SKM-1 treated with dmso at 0.1 percent for 144 hours (cell line): ENCODE measurements around the gene PLPP1.

Source experiments
- DNase-seq: peaks from one replicate; lab custom pipeline; 2025; ENCODE audit not compliant: unreplicated experiment; lab: John Stamatoyannopoulos, UW

PLPP1 gene

DNA sequence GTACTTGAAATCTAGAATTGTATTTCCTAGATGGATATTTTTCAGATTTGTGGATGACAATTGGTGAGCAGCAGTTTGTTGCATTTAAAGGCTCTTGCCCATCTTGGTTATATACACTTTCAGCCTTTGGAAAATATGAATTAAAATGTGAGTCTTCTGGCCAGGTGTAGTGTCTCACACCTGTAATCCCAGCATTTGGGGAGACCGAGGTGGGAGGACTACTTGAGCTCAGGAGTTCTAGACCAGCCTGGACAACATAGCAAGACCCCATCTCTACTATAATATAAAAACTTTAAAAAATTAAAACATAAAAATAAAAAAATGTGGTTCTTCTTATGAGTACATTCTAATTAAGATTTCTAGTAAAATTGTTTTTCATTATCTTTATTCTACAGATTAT lies 125.0 kb downstream of the PLPP1 start:
- DNase-seq = no peak

DNA sequence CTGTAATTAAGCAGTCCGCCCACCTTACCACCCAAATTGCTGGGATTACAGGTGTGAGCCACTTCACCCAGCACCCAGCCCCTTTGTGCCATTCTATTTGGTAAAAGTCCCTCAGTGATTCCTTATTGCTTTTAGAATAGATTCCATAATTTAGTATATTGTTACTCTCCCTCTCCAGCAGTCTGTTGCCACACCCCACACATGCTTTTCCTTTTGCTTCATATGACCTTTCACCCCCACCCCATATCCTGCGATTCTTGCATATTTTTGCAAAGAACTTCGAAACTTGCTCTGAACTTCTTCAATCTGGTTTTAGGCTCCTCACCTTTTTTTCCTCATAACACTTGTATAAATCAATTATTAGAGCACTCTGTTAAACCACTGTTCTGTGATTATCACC lies 126.8 kb downstream of the PLPP1 start:
- DNase-seq = no peak

DNA sequence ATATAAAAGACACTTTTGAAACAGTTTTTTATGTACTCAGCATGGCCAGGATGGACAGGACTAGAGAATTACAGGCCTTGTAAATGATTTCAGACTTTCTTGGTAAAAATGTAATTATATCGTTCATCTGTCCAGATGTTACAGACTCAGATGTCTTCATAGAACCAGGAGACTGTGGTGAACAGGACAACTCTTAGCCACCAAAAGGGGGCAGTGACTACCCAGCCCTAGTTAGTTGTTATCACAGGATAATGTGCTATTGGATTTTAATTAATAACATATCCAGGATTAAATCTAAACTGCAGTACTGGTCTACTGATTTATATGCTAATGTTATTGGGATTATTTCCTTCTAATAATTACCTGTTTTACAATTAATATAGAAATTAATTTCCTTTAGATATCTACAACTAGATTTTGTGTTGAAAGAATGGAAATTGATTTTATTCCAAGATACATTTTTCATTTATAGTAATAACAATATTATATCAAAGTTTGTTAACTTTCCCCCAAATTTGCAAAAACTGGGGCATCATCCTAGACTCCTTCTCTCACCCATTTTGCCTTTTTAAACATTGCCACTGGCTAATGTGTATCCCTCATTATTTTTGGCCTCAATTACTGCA lies 127.6 kb downstream of the PLPP1 start:
- no peak for DNase-seq

DNA sequence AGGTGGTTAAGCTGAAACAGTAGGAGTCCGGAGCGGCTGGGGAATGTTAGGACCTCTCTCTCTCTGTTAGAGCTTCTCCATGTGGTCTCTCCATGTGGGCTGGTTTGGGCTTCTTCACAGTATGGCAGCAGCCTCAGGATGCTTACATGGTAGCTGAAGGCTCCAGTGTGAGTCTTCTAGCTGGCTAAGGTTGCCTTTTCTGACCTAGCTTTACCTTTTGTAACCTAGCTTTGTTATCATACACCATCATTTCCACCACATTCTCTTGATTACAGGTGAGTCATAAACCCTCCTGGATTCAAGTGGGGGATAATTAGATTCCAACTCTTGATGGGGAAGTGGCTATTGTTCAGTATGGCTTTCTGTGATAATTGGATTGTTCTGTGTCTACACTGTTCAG lies 128.5 kb downstream of the PLPP1 start:
- DNase-seq = no peak

GRCh38 chr5:55402199-55402598 lies 132.6 kb downstream of the PLPP1 start:
- DNase-seq = no peak

- DNase-seq = no peak
Measured at GRCh38 chr5:55393501-55394175, 141.1 kb downstream of the PLPP1 start.

DNA sequence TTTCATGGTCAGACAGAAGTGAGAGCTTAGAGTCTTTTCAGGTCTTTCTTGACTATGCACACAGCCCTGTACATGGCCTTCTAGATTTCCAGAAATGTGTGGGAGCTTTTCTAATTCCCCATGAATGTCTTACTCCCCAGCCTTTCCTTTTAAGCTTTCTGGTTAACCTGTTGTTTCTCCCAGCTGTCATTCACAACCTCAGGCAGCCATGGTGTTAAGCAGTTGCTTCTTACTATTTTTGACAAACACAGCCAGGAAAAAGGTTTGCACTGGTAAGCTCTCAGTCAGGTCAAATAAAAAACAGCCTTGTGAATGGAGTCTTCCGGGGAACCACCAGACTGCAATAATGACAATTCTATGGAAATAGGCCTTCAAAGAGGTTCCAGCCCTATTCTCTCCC lies 142.1 kb downstream of the PLPP1 start:
- DNase-seq = no peak

DNA sequence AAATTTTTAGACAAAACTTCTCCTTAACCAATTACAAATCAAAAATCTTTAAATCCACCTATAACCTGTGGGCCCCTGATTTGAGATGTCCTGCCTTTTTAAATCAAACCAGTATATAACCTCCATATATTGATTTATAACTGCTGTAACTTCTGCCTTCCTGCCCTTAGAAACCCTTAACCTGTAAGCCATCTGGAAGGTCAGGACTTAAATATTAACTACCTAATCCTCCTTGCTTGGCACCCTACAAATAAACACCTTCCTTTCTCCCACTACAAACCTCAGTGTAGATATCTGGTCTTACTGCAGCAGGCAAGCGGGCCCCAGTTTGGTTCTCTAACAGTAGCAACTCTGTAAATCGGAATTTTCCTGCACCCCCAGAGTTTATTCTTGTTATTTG lies 143.1 kb downstream of the PLPP1 start:
- DNase-seq = no peak

- no peak for DNase-seq
Measured at GRCh38 chr5:55387865-55388264, 146.9 kb downstream of the PLPP1 start.

- DNase-seq = no peak
Measured at GRCh38 chr5:55386356-55386755, 148.4 kb downstream of the PLPP1 start.

DNA sequence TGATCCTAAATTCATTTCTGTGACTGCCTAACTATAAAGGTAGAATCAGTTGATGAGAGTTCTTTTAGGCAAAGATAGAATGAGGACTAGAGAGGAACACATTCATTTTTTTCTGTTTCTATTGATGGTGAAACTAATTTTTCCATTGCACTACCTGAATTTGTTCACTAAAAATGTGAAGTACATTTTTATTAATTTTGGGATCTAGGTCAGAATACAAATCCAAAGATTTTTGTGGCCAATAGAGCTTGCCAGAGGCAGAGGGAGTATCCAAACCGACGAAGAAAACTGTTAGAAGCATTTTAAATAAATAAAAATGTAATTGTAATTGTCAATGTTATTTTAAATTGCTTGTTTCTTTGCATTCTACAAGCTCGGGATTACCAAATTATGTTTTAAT lies 148.9 kb downstream of the PLPP1 start:
- no peak for DNase-seq

- no peak for DNase-seq
Measured at GRCh38 chr5:55385227-55385626, 149.5 kb downstream of the PLPP1 start.

- DNase-seq = no peak
Measured at GRCh38 chr5:55384072-55384471, 150.7 kb downstream of the PLPP1 start.

DNA sequence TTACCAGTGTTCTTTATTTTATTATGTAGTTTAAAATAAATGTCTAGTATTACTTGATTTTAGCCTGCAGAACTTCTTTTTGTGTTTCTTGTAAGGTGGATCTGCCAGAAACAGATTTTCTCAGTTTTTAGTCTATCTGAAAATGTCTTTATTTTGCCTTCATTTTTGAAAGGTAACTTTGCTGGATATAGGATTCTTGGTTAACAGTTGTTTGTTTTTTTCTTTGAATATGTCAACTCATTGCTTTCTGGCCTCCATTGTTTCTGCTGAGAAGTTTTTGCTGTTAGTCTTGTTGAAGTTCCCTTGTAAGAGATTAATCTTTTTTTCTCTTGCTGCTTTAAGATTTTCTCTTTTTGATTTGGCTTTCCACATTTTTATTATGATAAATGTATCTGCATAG lies 151.5 kb downstream of the PLPP1 start:
- no peak for DNase-seq

DNA sequence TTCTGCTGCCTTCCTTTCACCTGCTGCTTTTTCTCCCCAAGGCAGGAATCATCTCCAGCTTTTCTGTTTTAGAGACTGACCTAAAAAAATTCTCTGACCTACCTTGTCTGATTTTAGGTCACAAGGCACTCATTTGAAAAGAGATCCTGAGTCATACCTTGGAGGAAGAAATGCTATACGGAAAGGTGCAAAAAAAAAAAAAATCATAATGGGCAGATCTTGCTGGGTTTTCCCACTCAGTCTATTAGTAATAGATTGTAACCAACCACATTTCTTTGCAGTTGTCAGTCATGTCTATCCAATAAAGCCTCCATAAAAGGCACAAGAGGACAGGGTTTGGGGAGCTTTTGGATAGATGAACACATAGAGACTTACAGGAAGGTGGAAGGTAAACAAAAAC lies 157.0 kb downstream of the PLPP1 start:
- DNase-seq = no peak
